GM18498 (cell line): ENCODE measurements around the gene TNNI3.
"Not testable (repeated sequence)": the region's sequence is repeated elsewhere in the genome, so short reads cannot be mapped to it uniquely, and the experiment has no call there.

Source experiments
- ATAC-seq: cut with Tn5 transposase; IDR thresholded peaks from one replicate; pipeline ENCODE4 v1.9.1; 2021; ENCODE audit warnings: mild to moderate bottlenecking, moderate library complexity; ENCODE audit not compliant: unreplicated experiment

The TNNI3 gene

GRCh38 chr19:55114566-55115145, 42.9 kb downstream of the TNNI3 start:
- ATAC-seq: no peak

DNA sequence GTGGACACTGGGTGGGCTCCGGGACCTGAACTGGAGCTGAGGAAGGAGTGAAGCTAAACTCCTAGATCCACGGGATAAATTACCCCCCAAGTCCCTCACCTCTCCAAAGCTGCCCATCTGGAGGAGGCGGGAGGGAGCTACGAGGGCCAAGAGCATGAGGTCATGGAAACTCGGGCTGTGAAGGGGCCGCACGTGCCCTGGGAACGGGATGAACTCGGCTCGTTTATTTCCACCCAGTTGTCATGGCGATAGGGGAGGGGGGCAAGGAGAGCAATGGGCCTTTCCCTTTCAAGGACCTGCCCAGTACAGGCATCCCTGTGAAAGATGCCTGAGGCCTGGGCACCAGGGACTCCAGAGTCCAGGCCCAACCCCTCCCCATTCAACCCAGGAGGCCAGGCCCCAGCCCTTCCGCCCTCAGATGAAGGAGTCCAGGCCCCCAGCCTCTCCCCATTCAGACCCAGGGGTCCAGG, 43.9 kb downstream of the TNNI3 start:
- no peak for ATAC-seq

DNA sequence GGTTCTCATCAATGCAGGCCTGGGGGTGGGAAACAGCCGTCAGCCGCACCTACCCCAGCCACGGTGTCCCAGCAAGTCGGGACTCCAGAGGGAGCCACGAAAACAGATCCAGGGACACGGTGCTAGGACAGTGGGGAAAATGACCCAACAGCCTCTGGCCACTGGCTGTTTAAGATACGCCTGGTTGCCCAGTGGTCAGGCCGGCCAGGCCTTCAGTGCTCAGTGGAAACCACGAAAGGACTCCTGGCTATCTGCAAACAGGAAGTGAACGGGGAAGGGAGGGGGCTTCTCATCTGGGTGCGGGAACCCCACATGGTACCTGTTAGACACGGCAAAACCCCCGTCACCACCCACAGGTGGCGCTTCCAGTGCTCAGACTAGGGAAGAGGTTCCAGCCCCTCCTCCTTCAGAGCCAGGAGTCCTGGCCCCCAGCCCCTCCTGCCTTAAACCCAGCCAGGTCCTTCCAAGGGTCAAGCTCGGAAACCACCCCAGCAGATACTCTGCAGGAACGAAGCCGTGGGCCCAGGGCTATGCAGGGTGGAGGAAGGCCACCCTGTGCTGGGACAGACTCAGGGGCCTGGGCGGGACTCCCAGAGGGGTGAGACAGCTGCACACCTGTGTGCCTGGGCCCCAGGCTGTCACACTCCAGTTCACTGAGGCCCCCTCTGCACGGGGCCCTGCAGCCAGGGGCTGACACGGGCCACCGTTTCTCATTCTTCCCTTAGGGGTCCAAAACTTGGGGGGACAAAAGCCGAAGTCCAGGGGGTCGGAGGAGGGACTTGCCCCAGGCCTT, 44.6 kb downstream of the TNNI3 start:
- ATAC-seq: no peak

DNA sequence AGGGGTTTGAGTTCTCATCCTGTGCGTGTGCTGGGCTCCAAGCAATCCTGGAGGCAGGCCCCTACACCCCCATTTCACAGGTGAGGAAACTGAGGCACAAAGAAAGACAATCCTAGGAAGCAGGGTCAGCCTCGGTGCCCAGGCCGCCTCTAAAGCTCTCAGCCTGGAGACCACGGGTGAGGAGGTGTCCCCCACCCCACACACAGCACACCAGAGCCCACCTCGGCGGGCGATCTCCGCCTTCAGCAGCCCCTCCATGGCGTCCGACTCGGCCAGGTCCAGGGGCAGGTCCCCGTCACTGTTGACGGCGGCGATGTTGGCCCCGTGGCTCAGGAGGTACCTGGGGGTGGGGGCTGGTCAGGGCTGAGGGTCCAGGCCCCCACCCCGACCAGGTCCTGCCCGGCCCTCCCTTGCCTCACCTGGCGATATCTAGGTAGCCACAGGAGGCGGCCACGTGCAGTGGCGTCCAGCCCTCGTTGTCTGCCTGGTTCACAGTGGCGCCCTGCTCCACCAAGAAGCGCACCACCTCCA, 45.2 kb downstream of the TNNI3 start:
- no peak for ATAC-seq

DNA sequence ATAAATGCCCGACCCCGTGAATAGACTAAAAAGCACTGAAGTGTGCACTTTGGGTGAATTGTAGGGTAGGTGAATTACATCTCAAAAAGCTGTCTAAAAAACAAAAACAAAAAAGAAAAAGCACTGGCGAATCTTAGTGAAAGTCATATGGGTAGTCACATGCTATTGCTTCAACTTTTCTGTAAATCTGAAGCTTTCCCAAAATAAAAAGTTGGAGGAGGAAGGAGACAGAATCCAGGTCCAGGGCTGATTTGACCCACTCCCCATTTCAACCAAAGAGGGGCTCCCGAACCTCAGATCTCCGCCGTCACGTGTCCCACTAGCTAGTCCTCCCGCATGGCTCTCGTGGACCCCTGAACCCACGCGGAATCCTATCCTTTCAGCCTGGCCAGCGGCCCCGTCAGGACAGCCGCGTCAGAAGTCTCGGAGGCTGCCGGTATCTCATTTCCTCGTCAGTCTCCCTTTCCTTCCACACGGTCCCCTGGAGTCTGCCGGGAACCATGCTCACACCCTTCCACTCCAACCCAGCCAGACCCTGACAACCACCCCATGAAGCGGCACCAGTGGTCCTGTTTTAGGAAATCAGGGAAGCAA, 46.2 kb downstream of the TNNI3 start:
- ATAC-seq: no peak

GRCh38 chr19:55109527-55110291, 47.8 kb downstream of the TNNI3 start:
- no peak for ATAC-seq

GRCh38 chr19:55107252-55107651, 50.3 kb downstream of the TNNI3 start:
- ATAC-seq: not testable (repeated sequence)

- no peak for ATAC-seq
Observed at GRCh38 chr19:55106591-55106990, 50.9 kb downstream of the TNNI3 start.

DNA sequence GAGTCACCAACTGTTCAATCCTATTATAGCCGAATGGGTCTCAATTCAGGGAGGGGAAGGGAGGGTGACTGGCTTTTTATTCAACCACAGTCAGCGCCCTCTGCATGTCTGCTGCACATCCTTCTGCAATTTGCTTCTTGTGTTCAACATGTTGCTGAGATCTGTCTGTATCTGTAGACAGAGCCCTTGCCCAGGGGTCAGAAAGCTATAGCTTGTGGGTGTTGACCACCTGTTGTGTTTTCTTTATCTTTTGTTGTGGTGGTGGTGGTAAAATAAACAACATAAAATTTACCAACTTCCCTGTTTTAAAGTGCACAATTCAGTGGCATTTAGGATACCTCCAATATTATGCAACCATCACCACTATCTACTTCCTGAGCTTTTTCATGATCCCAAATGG, 52.3 kb downstream of the TNNI3 start:
- ATAC-seq: no peak

DNA sequence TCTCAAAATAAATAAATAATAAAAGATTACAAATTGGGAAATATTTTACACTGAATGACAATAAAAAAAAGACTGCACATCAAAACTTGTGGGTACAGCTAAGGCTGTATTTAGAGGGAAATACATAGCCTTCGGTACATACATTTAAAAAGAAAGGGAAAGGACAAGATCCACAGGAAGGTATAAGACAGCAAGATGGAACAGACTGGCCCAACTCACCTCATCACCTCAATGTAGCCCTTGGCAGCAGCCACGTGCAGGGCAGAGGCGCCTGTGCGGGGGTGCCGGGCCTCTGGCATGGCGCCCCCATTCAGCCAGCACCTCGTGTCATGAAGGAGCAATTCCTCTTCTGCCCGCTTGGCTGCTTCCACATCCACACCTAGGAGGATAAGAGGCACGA, 54.3 kb downstream of the TNNI3 start:
- no peak for ATAC-seq
